Suprapubic skin (tissue), 4 donors: ENCODE results near the gene ENTREP3. TPM values are rescaled to one million over a fixed set of nuclear protein-coding genes. Genes with fewer than 3 reads are reported as not detected.

Experiments used
- DNase-seq, 2 donors: peaks; one replicate each; pipeline ENCODE4 v3.0.0-alpha.2; 2019; ENCODE audit warnings: low spot score in 2 of 2
- H3K27ac ChIP-seq: fragments of 200-600 bp; sonication (generic); one replicate; pipeline ENCODE4 v1.5.1; 2019
- H3K27me3 ChIP-seq: fragments of 200-600 bp; sonication (generic); one replicate; pipeline ENCODE4 v1.5.1; 2019
- H3K36me3 ChIP-seq: fragments of 200-600 bp; sonication (generic); one replicate; pipeline ENCODE4 v1.5.1; 2019
- H3K4me1 ChIP-seq: fragments of 200-600 bp; sonication (generic); one replicate; pipeline ENCODE4 v1.5.1; 2019
- H3K4me3 ChIP-seq: fragments of 200-600 bp; sonication (generic); one replicate; pipeline ENCODE4 v1.5.1; 2019; ENCODE audit warnings: mild to moderate bottlenecking
- H3K9me3 ChIP-seq: fragments of 200-600 bp; sonication (generic); one replicate; pipeline ENCODE4 v1.5.1; 2019
- EP300 ChIP-seq: sonication (generic); formaldehyde crosslinking; IDR thresholded peaks from one replicate; pipeline ENCODE4 v1.6.1; 2017; ENCODE audit warnings: antibody characterized with exemption
- POLR2A ChIP-seq, 2 donors: fragments of 450-650 bp; IDR thresholded peaks; one replicate each; pipeline ENCODE4 v1.6.1; 2017; ENCODE audit warnings: antibody characterized with exemption in 2 of 2, mild to moderate bottlenecking in 2 of 2, moderate library complexity in 2 of 2
- POLR2AphosphoS5 ChIP-seq, 3 donors: sonication (generic); formaldehyde crosslinking; IDR thresholded peaks; one replicate each; pipeline ENCODE4 v1.6.1; 2017; ENCODE audit warnings: antibody characterized with exemption in 3 of 3
- WGBS: methylation state at CpG from one replicate; pipeline ENCODE4 v1.1.5; 2018; 5-methylcytosine and 5-hydroxymethylcytosine counted together
- total RNA-seq, 4 donors: library from RNA; depleted of rRNA; stranded (reverse); fragments of >200 nt; gene quantifications; one replicate each; pipeline ENCODE4 v1.1.0, GENCODE V29; 2016
- TF ChIP-seq, protein P1 (sequence below), 2 donors: fragments of 200-600 bp in 1 of 2; fragments of 450-650 bp in 1 of 2; sonication (generic) in 1 of 2; IDR thresholded peaks; one replicate each; pipeline ENCODE4 v1.5.1; 2016 to 2019; ENCODE audit warnings: antibody characterized with exemption in 2 of 2, mild to moderate bottlenecking in 1 of 2, moderate library complexity in 1 of 2

Gene ENTREP3
- total RNA-seq, 4 donors from 2014 or later, result 23.6 to 32.1 (median 25.7) TPM

DNA sequence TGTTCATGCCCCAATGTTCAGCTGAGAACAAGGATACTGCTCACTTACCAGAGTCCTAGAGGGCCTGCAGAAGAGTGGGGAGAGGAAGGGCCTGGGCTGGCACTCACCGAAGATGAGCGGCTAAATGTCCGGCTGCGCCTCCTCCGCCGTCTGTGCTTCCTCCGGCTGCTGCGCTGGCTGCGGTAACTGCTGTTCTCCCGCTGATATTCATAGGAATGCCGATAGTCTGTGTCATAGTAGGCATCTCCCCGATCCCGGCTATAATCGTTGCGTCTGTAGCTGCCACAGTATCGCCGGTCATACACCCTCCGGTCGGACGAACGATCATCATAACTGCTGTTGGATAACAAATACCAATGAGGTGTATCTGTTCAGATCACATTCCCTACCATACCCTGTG is 14.1 kb upstream of the ENTREP3 start:
- no peak for DNase-seq
- TF ChIP-seq, protein P1, sequence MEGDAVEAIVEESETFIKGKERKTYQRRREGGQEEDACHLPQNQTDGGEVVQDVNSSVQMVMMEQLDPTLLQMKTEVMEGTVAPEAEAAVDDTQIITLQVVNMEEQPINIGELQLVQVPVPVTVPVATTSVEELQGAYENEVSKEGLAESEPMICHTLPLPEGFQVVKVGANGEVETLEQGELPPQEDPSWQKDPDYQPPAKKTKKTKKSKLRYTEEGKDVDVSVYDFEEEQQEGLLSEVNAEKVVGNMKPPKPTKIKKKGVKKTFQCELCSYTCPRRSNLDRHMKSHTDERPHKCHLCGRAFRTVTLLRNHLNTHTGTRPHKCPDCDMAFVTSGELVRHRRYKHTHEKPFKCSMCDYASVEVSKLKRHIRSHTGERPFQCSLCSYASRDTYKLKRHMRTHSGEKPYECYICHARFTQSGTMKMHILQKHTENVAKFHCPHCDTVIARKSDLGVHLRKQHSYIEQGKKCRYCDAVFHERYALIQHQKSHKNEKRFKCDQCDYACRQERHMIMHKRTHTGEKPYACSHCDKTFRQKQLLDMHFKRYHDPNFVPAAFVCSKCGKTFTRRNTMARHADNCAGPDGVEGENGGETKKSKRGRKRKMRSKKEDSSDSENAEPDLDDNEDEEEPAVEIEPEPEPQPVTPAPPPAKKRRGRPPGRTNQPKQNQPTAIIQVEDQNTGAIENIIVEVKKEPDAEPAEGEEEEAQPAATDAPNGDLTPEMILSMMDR (IDR thresholded peaks at IDR 0.05), result no peak
- no peak for TF ChIP-seq EP300
- TF ChIP-seq POLR2A (IDR thresholded peaks at IDR 0.05), result no peak
- no peak for TF ChIP-seq POLR2AphosphoS5 (IDR thresholded peaks at IDR 0.05)
- H3K4me1 ChIP-seq, result peaks cover 29% of the 10 kb centered on the region
- WGBS, result 94% methylated on average over 19 of the region's 21 CpGs
- H3K36me3 ChIP-seq, result peaks cover 68% of the 10 kb centered on the region
- no peak overlapping the region for H3K4me3 ChIP-seq
- H3K27ac ChIP-seq, result no peak overlapping the region
- H3K27me3 ChIP-seq, result no peaks in the 10 kb centered on the region
- no peaks in the 10 kb centered on the region for H3K9me3 ChIP-seq

GRCh38 chr1:155268630-155269029 is 13.3 kb upstream of the ENTREP3 start:
- 89% methylated on average over 21 of the region's 21 CpGs for WGBS
- Histone ChIP-seq H3K4me3 (no peak overlapping the region), H3K4me1 (peaks cover 24% of the 10 kb centered on the region), H3K9me3 (no peaks in the 10 kb centered on the region), H3K27ac (no peak overlapping the region), H3K36me3 (peaks cover 76% of the 10 kb centered on the region), H3K27me3 (no peaks in the 10 kb centered on the region)
- no peak for TF ChIP-seq POLR2A (IDR thresholded peaks at IDR 0.05)
- TF ChIP-seq, protein P1 (IDR thresholded peaks at IDR 0.05), result no peak
- TF ChIP-seq EP300, result no peak
- no peak for TF ChIP-seq POLR2AphosphoS5 (IDR thresholded peaks at IDR 0.05)
- no peak for DNase-seq

- H3K4me3 ChIP-seq, result no peak overlapping the region
- TF ChIP-seq, protein P1 (IDR thresholded peaks at IDR 0.05), result no peak
- TF ChIP-seq POLR2A (IDR thresholded peaks at IDR 0.05) (no peak), POLR2AphosphoS5 (IDR thresholded peaks at IDR 0.05) (no peak), EP300 (no peak)
- H3K4me1 ChIP-seq, result peaks cover 22% of the 10 kb centered on the region
- no peak for DNase-seq
- peaks cover 83% of the 10 kb centered on the region for H3K36me3 ChIP-seq
- 94% methylated on average over 2 of the region's 2 CpGs for WGBS
- H3K27ac ChIP-seq, result no peak overlapping the region
- H3K9me3 ChIP-seq, result no peaks in the 10 kb centered on the region
- H3K27me3 ChIP-seq, result no peaks in the 10 kb centered on the region
These were observed 12.1 kb upstream of the ENTREP3 start for GRCh38 chr1:155267373-155267772.

- Histone ChIP-seq H3K9me3 (no peaks in the 10 kb centered on the region), H3K27me3 (no peaks in the 10 kb centered on the region), H3K36me3 (peaks cover 83% of the 10 kb centered on the region), H3K27ac (no peak overlapping the region), H3K4me3 (no peak overlapping the region), H3K4me1 (peaks cover 18% of the 10 kb centered on the region)
- DNase-seq, result no peak
- TF ChIP-seq, protein P1 (IDR thresholded peaks at IDR 0.05), result no peak
- TF ChIP-seq POLR2A (IDR thresholded peaks at IDR 0.05) (no peak), EP300 (no peak), POLR2AphosphoS5 (IDR thresholded peaks at IDR 0.05) (no peak)
- WGBS, result 78% methylated on average over 6 of the region's 6 CpGs
These were observed 11.3 kb upstream of the ENTREP3 start for GRCh38 chr1:155266553-155266952.

- TF ChIP-seq POLR2A (IDR thresholded peaks at IDR 0.05) (no peak), EP300 (no peak), POLR2AphosphoS5 (IDR thresholded peaks at IDR 0.05) (no peak)
- TF ChIP-seq, protein P1 (IDR thresholded peaks at IDR 0.05), result no peak
- H3K4me1 ChIP-seq, result peaks cover 23% of the 10 kb centered on the region
- no peaks in the 10 kb centered on the region for H3K27me3 ChIP-seq
- no peak overlapping the region for H3K27ac ChIP-seq
- DNase-seq, result no peak
- no peak overlapping the region for H3K4me3 ChIP-seq
- H3K9me3 ChIP-seq, result no peaks in the 10 kb centered on the region
- H3K36me3 ChIP-seq, result peaks cover 71% of the 10 kb centered on the region
- WGBS, result 86% methylated on average over 11 of the region's 11 CpGs
These were observed 7.8 kb upstream of the ENTREP3 start for GRCh38 chr1:155263067-155263466.
